Mesodermal cell (in vitro differentiated cells): ENCODE data around the gene SLC35G3.
"Not testable (repeated sequence)": the region's sequence is repeated elsewhere in the genome, so short reads cannot be mapped to it uniquely, and the experiment has no call there.

ENCODE experiments used
- H3K27ac ChIP-seq: 2 replicates; pipeline ENCODE4 v1.7.0; 2013; ENCODE audit warnings: mild to moderate bottlenecking, low read depth, low read length, moderate library complexity; ENCODE audit not compliant: severe bottlenecking
- H3K36me3 ChIP-seq: 2 replicates; pipeline ENCODE4 v1.7.1; 2013; ENCODE audit warnings: mild to moderate bottlenecking, low read length, moderate library complexity; ENCODE audit not compliant: control insufficient read depth, insufficient read depth
- H3K4me1 ChIP-seq: one replicate; pipeline ENCODE4 v1.7.1; 2013; ENCODE audit warnings: mild to moderate bottlenecking, low read length; ENCODE audit not compliant: insufficient read depth, control insufficient read depth, poor library complexity, severe bottlenecking
- H3K4me3 ChIP-seq: 2 replicates; pipeline ENCODE4 v1.7.0; 2013; ENCODE audit warnings: low read length, control low read depth, mild to moderate bottlenecking; ENCODE audit not compliant: insufficient read depth, poor library complexity, severe bottlenecking; ENCODE audit errors: extremely low read depth
- H3K9me3 ChIP-seq: 2 replicates; pipeline ENCODE4 v1.7.1; 2013; ENCODE audit warnings: mild to moderate bottlenecking, low read length, moderate library complexity; ENCODE audit not compliant: control insufficient read depth
- WGBS, 2 experiments: methylation state at CpG; one replicate each; pipeline ENCODE4 v1.1.5; 2013; ENCODE audit warnings: missing lambda C conversion rate in 2 of 2; ENCODE audit not compliant: insufficient coverage in 2 of 2; 5-methylcytosine and 5-hydroxymethylcytosine counted together

SLC35G3 gene

GRCh38 chr17:35212668-35213067, 18.5 kb upstream of the SLC35G3 start:
- 79 to 88% methylated on average over 1 to 2 of the region's 4 CpGs for WGBS, 2 experiments

DNA sequence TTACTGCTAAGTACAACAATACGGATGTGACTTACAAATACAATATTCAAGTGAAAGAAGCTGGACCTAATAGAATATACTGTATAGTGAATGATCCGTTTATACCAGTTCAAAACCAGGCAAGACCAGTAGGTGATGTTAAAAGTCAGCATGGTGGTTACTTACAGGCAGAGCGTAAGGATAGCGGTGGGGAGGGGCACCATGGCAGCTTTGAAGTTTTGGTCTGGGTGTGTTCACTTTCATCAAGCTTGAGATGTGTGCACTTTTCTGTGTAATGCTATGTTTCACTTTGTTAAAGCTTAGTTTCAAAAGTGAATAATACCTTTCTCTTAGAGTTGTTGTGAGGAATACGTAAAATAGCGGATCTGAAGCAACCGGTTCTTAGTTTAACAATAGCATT, 16.5 kb upstream of the SLC35G3 start:
- H3K27ac ChIP-seq, result no peak overlapping the region
- 33 to 64% methylated on average over 2 to 3 of the region's 7 CpGs for WGBS, 2 experiments
- H3K4me3 ChIP-seq, result no peak overlapping the region
- no peaks in the 10 kb centered on the region for H3K9me3 ChIP-seq
- no peaks in the 10 kb centered on the region for H3K36me3 ChIP-seq
- no peaks in the 10 kb centered on the region for H3K4me1 ChIP-seq

More at GRCh38 chr17:35212668-35213067, 18.5 kb upstream of the SLC35G3 start:
- Histone ChIP-seq H3K36me3 (no peaks in the 10 kb centered on the region), H3K27ac (no peak overlapping the region), H3K4me3 (no peak overlapping the region), H3K4me1 (no peaks in the 10 kb centered on the region), H3K9me3 (no peaks in the 10 kb centered on the region)

GRCh38 chr17:35202582-35202981, 8.4 kb upstream of the SLC35G3 start:
- not testable (repeated sequence) for H3K4me1 ChIP-seq, H3K36me3 ChIP-seq, H3K27ac ChIP-seq, H3K4me3 ChIP-seq, H3K9me3 ChIP-seq
- WGBS, 2 experiments, result no CpG with 5 or more reads among the region's 2 CpGs

- not testable (repeated sequence) for H3K36me3 ChIP-seq, H3K4me3 ChIP-seq, H3K27ac ChIP-seq, H3K4me1 ChIP-seq, H3K9me3 ChIP-seq
- WGBS, 2 experiments, result 91 to 97% methylated on average over 10 to 18 of the region's 31 CpGs
Observed at GRCh38 chr17:35195062-35195461, 869 bp upstream of the SLC35G3 start.

DNA sequence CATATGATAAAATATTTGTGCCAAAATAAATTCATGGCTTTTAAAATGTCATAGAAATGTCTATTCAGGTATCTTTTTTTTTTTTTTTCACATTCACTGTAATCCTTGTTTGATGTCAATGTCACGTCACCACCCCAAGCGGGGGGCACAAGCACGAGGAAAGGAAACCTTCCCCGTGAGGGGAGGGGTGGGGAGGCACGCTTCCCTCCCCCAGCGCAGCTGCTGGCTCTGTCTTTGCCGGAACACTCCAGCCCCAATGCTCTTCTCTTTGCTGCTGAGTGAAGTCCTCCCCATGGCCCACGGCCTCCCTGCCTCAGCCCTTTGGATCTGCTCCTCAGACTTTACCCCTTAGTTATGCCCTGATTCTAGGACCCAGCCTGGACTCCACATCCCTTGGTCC, 1.5 kb downstream of the SLC35G3 start:
- Histone ChIP-seq H3K36me3 (no peaks in the 10 kb centered on the region), H3K27ac (no peak overlapping the region), H3K9me3 (peaks cover 6% of the 10 kb centered on the region), H3K4me3 (no peak overlapping the region), H3K4me1 (no peaks in the 10 kb centered on the region)
- WGBS, 2 experiments, result 80 to 92% methylated on average over 2 to 7 of the region's 8 CpGs

DNA sequence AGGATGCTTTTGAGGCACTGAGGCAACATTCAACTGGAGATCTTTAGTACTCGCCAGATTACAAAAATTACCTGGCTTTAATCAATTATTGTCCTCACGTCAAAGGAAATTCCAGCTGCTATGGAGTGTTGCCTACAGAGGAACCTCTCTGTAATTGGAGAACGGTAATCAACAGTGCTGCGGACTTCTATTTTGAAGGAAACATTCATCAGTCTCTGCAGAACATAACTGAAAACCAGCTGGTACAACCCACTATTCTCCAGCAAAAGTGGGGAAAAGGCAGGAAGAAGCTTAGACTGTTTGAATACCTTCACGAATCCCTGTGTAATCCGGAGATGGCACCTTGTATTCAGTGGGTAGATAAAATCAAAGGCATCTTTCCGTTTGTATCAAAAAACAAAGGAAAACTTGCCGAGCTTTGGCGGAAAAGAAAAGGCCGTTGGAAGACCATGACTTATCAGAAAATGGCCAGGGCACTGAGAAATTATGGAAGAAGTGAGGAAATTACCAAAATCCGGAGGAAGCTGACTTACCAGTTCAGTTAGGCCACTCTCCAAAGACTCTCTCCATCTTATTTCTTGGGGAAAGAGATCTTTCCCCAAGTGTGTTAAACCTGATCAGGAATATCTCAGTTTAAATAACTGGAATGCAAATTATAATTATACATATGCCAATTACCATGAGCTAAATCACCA, 3.0 kb downstream of the SLC35G3 start:
- no peaks in the 10 kb centered on the region for H3K4me1 ChIP-seq
- H3K36me3 ChIP-seq, result no peaks in the 10 kb centered on the region
- peaks cover 2% of the 10 kb centered on the region for H3K9me3 ChIP-seq
- WGBS, 2 experiments, result 89 to 92% methylated on average over 8 to 11 of the region's 11 CpGs
- no peak overlapping the region for H3K4me3 ChIP-seq
- H3K27ac ChIP-seq, result no peak overlapping the region

DNA sequence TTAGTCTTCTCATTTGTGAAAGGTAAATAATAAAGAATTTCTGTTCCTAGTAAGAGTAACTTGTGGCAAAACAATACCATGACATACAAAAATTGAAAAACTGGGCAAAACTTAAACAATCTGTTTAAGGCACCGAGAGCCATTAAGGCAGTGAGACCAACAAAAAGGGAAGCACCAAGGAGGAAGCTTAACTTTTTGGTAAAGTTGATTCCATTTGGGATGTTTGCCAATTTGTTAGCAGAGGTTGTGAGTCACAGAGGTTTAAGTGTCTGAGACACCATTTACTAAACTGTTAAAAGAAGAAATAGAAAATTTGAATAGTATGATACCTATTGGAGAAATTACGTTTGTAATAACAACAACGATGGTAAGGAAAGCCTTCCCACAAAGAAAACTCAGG, 4.9 kb downstream of the SLC35G3 start:
- no peaks in the 10 kb centered on the region for H3K9me3 ChIP-seq
- no peak overlapping the region for H3K4me3 ChIP-seq
- 94% methylated on average over 3 of the region's 3 CpGs; no CpG with 5 or more reads in 1 of the 2 experiments for WGBS, 2 experiments
- no peaks in the 10 kb centered on the region for H3K36me3 ChIP-seq
- no peak overlapping the region for H3K27ac ChIP-seq
- H3K4me1 ChIP-seq, result no peaks in the 10 kb centered on the region

DNA sequence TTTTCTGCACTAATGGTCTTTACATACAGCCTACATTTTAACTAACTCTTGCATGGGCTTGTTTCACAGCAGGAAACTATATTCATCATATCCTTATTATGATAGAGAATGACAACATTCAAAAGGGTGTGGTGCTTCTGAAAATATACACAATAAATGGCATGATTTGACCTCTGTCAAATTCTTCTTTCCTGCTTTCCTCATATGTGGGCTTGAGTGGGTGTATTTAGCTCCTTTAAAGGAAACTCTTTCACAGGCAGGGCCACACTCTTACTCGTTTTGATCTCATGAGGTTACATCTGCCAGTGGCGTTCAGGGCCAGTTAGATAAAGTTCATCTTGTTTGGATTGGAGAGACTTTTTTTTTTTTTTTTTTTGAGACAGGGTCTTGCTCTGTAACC, 6.1 kb downstream of the SLC35G3 start:
- Histone ChIP-seq H3K4me3 (no peak overlapping the region), H3K27ac (no peak overlapping the region), H3K4me1 (no peaks in the 10 kb centered on the region), H3K36me3 (no peaks in the 10 kb centered on the region), H3K9me3 (no peaks in the 10 kb centered on the region)
- WGBS, 2 experiments, result 80 to 94% methylated on average over 1 to 2 of the region's 2 CpGs

- Histone ChIP-seq H3K4me1 (no peaks in the 10 kb centered on the region), H3K36me3 (no peaks in the 10 kb centered on the region), H3K9me3 (no peaks in the 10 kb centered on the region), H3K4me3 (no peak overlapping the region), H3K27ac (no peak overlapping the region)
- WGBS, 2 experiments, result 75 to 100% methylated on average over 1 to 2 of the region's 2 CpGs
Observed at GRCh38 chr17:35187481-35187880, 6.7 kb downstream of the SLC35G3 start.

- H3K36me3 ChIP-seq, result no peaks in the 10 kb centered on the region
- no peaks in the 10 kb centered on the region for H3K9me3 ChIP-seq
- no peaks in the 10 kb centered on the region for H3K4me1 ChIP-seq
- H3K27ac ChIP-seq, result no peak overlapping the region
- H3K4me3 ChIP-seq, result no peak overlapping the region
- WGBS, 2 experiments, result 100% methylated on average over 1 of the region's 1 CpG
Observed at GRCh38 chr17:35185849-35186248, 8.3 kb downstream of the SLC35G3 start.

DNA sequence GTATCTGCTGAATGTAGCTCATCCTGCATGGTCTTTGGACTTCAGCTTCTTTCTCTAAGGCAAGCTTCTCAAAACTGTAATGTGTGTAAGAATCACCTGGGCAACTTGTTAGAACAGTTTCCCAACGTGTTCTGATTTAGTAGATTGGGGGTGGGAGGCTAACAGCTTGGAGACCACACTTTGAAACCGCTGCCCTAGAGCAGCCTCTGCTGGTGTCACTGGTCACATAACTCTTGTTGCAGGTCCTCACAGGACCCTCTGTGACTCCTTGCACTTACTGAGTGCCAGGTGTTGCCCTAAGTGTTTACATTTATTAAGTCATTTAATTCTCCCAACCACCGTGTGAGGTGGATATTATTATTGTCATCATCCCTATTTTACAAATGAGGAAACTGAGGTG, 9.9 kb downstream of the SLC35G3 start:
- 64 to 81% methylated on average over 2 to 3 of the region's 3 CpGs for WGBS, 2 experiments
- no peak overlapping the region for H3K4me3 ChIP-seq
- no peaks in the 10 kb centered on the region for H3K9me3 ChIP-seq
- no peaks in the 10 kb centered on the region for H3K36me3 ChIP-seq
- H3K4me1 ChIP-seq, result no peaks in the 10 kb centered on the region
- H3K27ac ChIP-seq, result no peak overlapping the region
